ENCODE data around the gene MAPKAP1. TPM values are rescaled to one million over a fixed set of nuclear protein-coding genes. Genes with fewer than 3 reads are reported as not detected.
A peak's percentile ranks its signal among the peaks of the same experiment; 100 is the strongest.

MAPKAP1 gene
- total RNA-seq, 1 donor from 2014 or later: 76.9 TPM

GRCh38 chr9:125548141-125548540 is 158.9 kb downstream of the MAPKAP1 start:
- Mint-ChIP-seq H3K27ac (ENCODE audit: unreplicated experiment) (no peak overlapping the region), H3K4me1 (ENCODE audit: unreplicated experiment) (peaks cover 52% of the 10 kb centered on the region), H3K9me3 (ENCODE audit: unreplicated experiment) (no peaks in the 10 kb centered on the region), H3K4me3 (ENCODE audit: unreplicated experiment) (no peak overlapping the region), H3K27me3 (ENCODE audit: unreplicated experiment) (no peaks in the 10 kb centered on the region), H3K36me3 (ENCODE audit: unreplicated experiment) (no peaks in the 10 kb centered on the region)
- DNase-seq (ENCODE audit: extremely low spot score, unreplicated experiment): no peak
- no peak for TF ChIP-seq CTCF (IDR thresholded peaks at IDR 0.05)

- Mint-ChIP-seq H3K4me3 (ENCODE audit: unreplicated experiment) (no peak overlapping the region), H3K27ac (ENCODE audit: unreplicated experiment) (no peak overlapping the region), H3K36me3 (ENCODE audit: unreplicated experiment) (peaks cover 4% of the 10 kb centered on the region), H3K4me1 (ENCODE audit: unreplicated experiment) (peaks cover 58% of the 10 kb centered on the region), H3K27me3 (ENCODE audit: unreplicated experiment) (no peaks in the 10 kb centered on the region), H3K9me3 (ENCODE audit: unreplicated experiment) (no peaks in the 10 kb centered on the region)
- TF ChIP-seq CTCF (IDR thresholded peaks at IDR 0.05): no peak
- no peak for DNase-seq (ENCODE audit: extremely low spot score, unreplicated experiment)
Measured at GRCh38 chr9:125547368-125547767, 159.6 kb downstream of the MAPKAP1 start.

GRCh38 chr9:125545845-125546244 is 161.2 kb downstream of the MAPKAP1 start:
- H3K4me1 Mint-ChIP-seq (ENCODE audit: unreplicated experiment): peaks cover 56% of the 10 kb centered on the region
- H3K27me3 Mint-ChIP-seq (ENCODE audit: unreplicated experiment): no peaks in the 10 kb centered on the region
- no peak overlapping the region for H3K4me3 Mint-ChIP-seq (ENCODE audit: unreplicated experiment)
- peaks cover 14% of the 10 kb centered on the region for H3K36me3 Mint-ChIP-seq (ENCODE audit: unreplicated experiment)
- no peak for DNase-seq (ENCODE audit: extremely low spot score, unreplicated experiment)
- no peak for TF ChIP-seq CTCF (IDR thresholded peaks at IDR 0.05)
- no peak overlapping the region for H3K27ac Mint-ChIP-seq (ENCODE audit: unreplicated experiment)
- no peaks in the 10 kb centered on the region for H3K9me3 Mint-ChIP-seq (ENCODE audit: unreplicated experiment)

- TF ChIP-seq CTCF (IDR thresholded peaks at IDR 0.05): no peak
- Mint-ChIP-seq H3K9me3 (ENCODE audit: unreplicated experiment) (no peaks in the 10 kb centered on the region), H3K4me1 (ENCODE audit: unreplicated experiment) (peaks cover 49% of the 10 kb centered on the region), H3K36me3 (ENCODE audit: unreplicated experiment) (peaks cover 17% of the 10 kb centered on the region), H3K27me3 (ENCODE audit: unreplicated experiment) (no peaks in the 10 kb centered on the region), H3K27ac (ENCODE audit: unreplicated experiment) (peak overlapping the region; percentile 86), H3K4me3 (ENCODE audit: unreplicated experiment) (no peak overlapping the region)
- DNase-seq (ENCODE audit: extremely low spot score, unreplicated experiment): no peak
Measured at GRCh38 chr9:125544988-125545651, 161.9 kb downstream of the MAPKAP1 start.

GRCh38 chr9:125544484-125544883 is 162.5 kb downstream of the MAPKAP1 start:
- no peak for TF ChIP-seq CTCF (IDR thresholded peaks at IDR 0.05)
- Mint-ChIP-seq H3K27me3 (ENCODE audit: unreplicated experiment) (no peaks in the 10 kb centered on the region), H3K4me3 (ENCODE audit: unreplicated experiment) (no peak overlapping the region), H3K4me1 (ENCODE audit: unreplicated experiment) (peaks cover 43% of the 10 kb centered on the region), H3K27ac (ENCODE audit: unreplicated experiment) (peak overlapping the region; percentile 86), H3K36me3 (ENCODE audit: unreplicated experiment) (peaks cover 18% of the 10 kb centered on the region), H3K9me3 (ENCODE audit: unreplicated experiment) (no peaks in the 10 kb centered on the region)
- no peak for DNase-seq (ENCODE audit: extremely low spot score, unreplicated experiment)
